ENCODE results near the gene POC1B.

Gene POC1B

DNA sequence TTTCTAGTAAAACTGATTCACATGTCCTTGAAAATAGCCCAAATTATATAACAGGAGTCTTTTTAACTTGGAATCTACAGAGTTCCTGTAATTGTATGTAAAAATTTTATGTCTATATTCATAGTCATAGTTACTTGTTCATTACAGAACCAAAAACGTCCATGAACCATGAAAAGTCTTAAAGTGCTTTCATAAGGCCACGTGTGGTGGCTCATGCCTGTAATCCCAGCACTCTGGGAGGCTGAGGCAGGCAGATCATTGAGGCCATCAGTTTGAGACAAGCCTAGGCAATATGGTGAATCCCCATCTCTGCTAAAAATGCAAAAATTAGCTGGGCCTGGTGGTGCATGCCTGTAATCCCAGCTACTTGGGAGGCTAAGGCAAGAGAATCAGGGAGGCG, 49.6 kb downstream of the POC1B start:
- H3K27ac ChIP-seq (ENCODE audit: low read depth, low read length), result no peak overlapping the region
- H3K27me3 ChIP-seq (ENCODE audit: insufficient read depth, low read length), result no peaks in the 10 kb centered on the region
- no peak overlapping the region for H3K4me3 ChIP-seq (ENCODE audit: low read depth, low read length)
- no peaks in the 10 kb centered on the region for H3K36me3 ChIP-seq (ENCODE audit: insufficient read depth, low read length)
- H3K79me2 ChIP-seq (ENCODE audit: control insufficient read depth, insufficient read depth, low read length, unreplicated experiment), result no peaks in the 10 kb centered on the region
- H3K4me1 ChIP-seq (ENCODE audit: control insufficient read depth, insufficient read depth, low read length, unreplicated experiment), result peaks cover 9% of the 10 kb centered on the region
- H2AFZ ChIP-seq (ENCODE audit: low read length, unreplicated experiment), result no peak overlapping the region

GRCh38 chr12:89475203-89475990, 50.5 kb downstream of the POC1B start:
- Histone ChIP-seq H3K4me3 (ENCODE audit: low read depth, low read length) (no peak overlapping the region), H3K27me3 (ENCODE audit: insufficient read depth, low read length) (no peaks in the 10 kb centered on the region), H3K27ac (ENCODE audit: low read depth, low read length) (no peak overlapping the region), H2AFZ (ENCODE audit: low read length, unreplicated experiment) (no peak overlapping the region), H3K79me2 (ENCODE audit: control insufficient read depth, insufficient read depth, low read length, unreplicated experiment) (no peaks in the 10 kb centered on the region), H3K4me1 (ENCODE audit: control insufficient read depth, insufficient read depth, low read length, unreplicated experiment) (peaks cover 9% of the 10 kb centered on the region), H3K36me3 (ENCODE audit: insufficient read depth, low read length) (no peaks in the 10 kb centered on the region)

DNA sequence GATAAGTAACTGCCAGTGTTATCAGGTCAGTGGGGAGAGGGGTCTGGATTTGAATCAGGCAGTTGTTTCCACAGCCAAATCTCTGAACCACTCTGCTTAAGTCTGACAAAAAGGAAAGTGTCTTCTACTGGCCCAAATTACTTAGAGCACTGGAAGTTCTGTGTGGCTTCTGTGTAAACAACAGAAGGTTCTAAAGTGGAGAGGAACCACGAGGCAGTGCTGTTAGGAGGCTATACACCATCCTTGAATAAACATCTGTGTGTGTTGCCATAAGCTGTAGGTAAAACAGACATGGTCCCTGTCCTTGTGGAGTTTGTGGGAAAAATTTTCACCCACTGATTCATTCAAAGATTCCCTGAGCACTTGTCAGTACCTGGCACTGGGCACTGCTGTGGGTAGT, 51.2 kb downstream of the POC1B start:
- Histone ChIP-seq H3K4me3 (ENCODE audit: low read depth, low read length) (no peak overlapping the region), H2AFZ (ENCODE audit: low read length, unreplicated experiment) (no peak overlapping the region), H3K4me1 (ENCODE audit: control insufficient read depth, insufficient read depth, low read length, unreplicated experiment) (peaks cover 11% of the 10 kb centered on the region), H3K27me3 (ENCODE audit: insufficient read depth, low read length) (no peaks in the 10 kb centered on the region), H3K79me2 (ENCODE audit: control insufficient read depth, insufficient read depth, low read length, unreplicated experiment) (no peaks in the 10 kb centered on the region), H3K27ac (ENCODE audit: low read depth, low read length) (no peak overlapping the region), H3K36me3 (ENCODE audit: insufficient read depth, low read length) (no peaks in the 10 kb centered on the region)

GRCh38 chr12:89472508-89472907, 53.3 kb downstream of the POC1B start:
- H3K79me2 ChIP-seq (ENCODE audit: control insufficient read depth, insufficient read depth, low read length, unreplicated experiment), result no peaks in the 10 kb centered on the region
- no peak overlapping the region for H3K4me3 ChIP-seq (ENCODE audit: low read depth, low read length)
- peak overlapping the region; percentile 27; the same call in 1 of the 2 replicates for H3K27ac ChIP-seq (ENCODE audit: low read depth, low read length)
- no peaks in the 10 kb centered on the region for H3K36me3 ChIP-seq (ENCODE audit: insufficient read depth, low read length)
- peaks cover 17% of the 10 kb centered on the region for H3K4me1 ChIP-seq (ENCODE audit: control insufficient read depth, insufficient read depth, low read length, unreplicated experiment)
- H2AFZ ChIP-seq (ENCODE audit: low read length, unreplicated experiment), result no peak overlapping the region
- no peaks in the 10 kb centered on the region for H3K27me3 ChIP-seq (ENCODE audit: insufficient read depth, low read length)

GRCh38 chr12:89470741-89471509, 54.9 kb downstream of the POC1B start:
- no peaks in the 10 kb centered on the region for H3K27me3 ChIP-seq (ENCODE audit: insufficient read depth, low read length)
- no peak overlapping the region for H3K27ac ChIP-seq (ENCODE audit: low read depth, low read length)
- no peak overlapping the region for H2AFZ ChIP-seq (ENCODE audit: low read length, unreplicated experiment)
- H3K4me3 ChIP-seq (ENCODE audit: low read depth, low read length), result no peak overlapping the region
- H3K79me2 ChIP-seq (ENCODE audit: control insufficient read depth, insufficient read depth, low read length, unreplicated experiment), result no peaks in the 10 kb centered on the region
- no peaks in the 10 kb centered on the region for H3K36me3 ChIP-seq (ENCODE audit: insufficient read depth, low read length)
- H3K4me1 ChIP-seq (ENCODE audit: control insufficient read depth, insufficient read depth, low read length, unreplicated experiment), result peaks cover 17% of the 10 kb centered on the region

- no peaks in the 10 kb centered on the region for H3K79me2 ChIP-seq (ENCODE audit: control insufficient read depth, insufficient read depth, low read length, unreplicated experiment)
- no peak overlapping the region for H3K4me3 ChIP-seq (ENCODE audit: low read depth, low read length)
- no peak overlapping the region for H2AFZ ChIP-seq (ENCODE audit: low read length, unreplicated experiment)
- H3K36me3 ChIP-seq (ENCODE audit: insufficient read depth, low read length), result no peaks in the 10 kb centered on the region
- H3K4me1 ChIP-seq (ENCODE audit: control insufficient read depth, insufficient read depth, low read length, unreplicated experiment), result peaks cover 21% of the 10 kb centered on the region
- H3K27me3 ChIP-seq (ENCODE audit: insufficient read depth, low read length), result no peaks in the 10 kb centered on the region
- H3K27ac ChIP-seq (ENCODE audit: low read depth, low read length), result peak overlapping the region; percentile 10; the same call in 1 of the 2 replicates
Measured at GRCh38 chr12:89469361-89469760, 56.5 kb downstream of the POC1B start.

GRCh38 chr12:89468648-89469326, 57.1 kb downstream of the POC1B start:
- no peak overlapping the region for H2AFZ ChIP-seq (ENCODE audit: low read length, unreplicated experiment)
- H3K27me3 ChIP-seq (ENCODE audit: insufficient read depth, low read length), result no peaks in the 10 kb centered on the region
- H3K4me1 ChIP-seq (ENCODE audit: control insufficient read depth, insufficient read depth, low read length, unreplicated experiment), result peaks cover 21% of the 10 kb centered on the region
- no peaks in the 10 kb centered on the region for H3K79me2 ChIP-seq (ENCODE audit: control insufficient read depth, insufficient read depth, low read length, unreplicated experiment)
- no peaks in the 10 kb centered on the region for H3K36me3 ChIP-seq (ENCODE audit: insufficient read depth, low read length)
- no peak overlapping the region for H3K4me3 ChIP-seq (ENCODE audit: low read depth, low read length)
- peak overlapping the region; percentile 10; the same call in 1 of the 2 replicates for H3K27ac ChIP-seq (ENCODE audit: low read depth, low read length)

DNA sequence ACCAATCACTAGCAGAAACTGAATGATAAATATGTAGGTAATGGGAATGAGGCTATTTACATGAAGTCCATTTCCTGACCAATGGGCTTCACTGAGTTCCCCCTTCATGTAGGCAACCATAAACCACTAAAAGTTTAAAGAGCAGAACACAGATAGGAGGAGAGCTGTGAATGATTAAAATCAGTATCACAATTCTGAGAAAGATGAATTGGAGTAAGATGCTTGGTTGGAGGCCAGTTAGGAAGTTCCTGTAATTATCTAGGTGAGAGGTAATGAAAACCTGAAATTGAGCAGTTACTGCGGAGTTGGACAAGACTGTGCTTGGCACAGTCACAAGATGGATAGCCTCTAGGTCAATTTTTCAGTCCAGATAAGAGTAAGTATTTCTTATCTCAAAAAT, 57.8 kb downstream of the POC1B start:
- Histone ChIP-seq H3K79me2 (ENCODE audit: control insufficient read depth, insufficient read depth, low read length, unreplicated experiment) (no peaks in the 10 kb centered on the region), H3K4me3 (ENCODE audit: low read depth, low read length) (no peak overlapping the region), H3K36me3 (ENCODE audit: insufficient read depth, low read length) (no peaks in the 10 kb centered on the region), H3K27ac (ENCODE audit: low read depth, low read length) (no peak overlapping the region), H3K4me1 (ENCODE audit: control insufficient read depth, insufficient read depth, low read length, unreplicated experiment) (peaks cover 19% of the 10 kb centered on the region), H3K27me3 (ENCODE audit: insufficient read depth, low read length) (no peaks in the 10 kb centered on the region), H2AFZ (ENCODE audit: low read length, unreplicated experiment) (no peak overlapping the region)

- Histone ChIP-seq H2AFZ (ENCODE audit: low read length, unreplicated experiment) (no peak overlapping the region), H3K27me3 (ENCODE audit: insufficient read depth, low read length) (no peaks in the 10 kb centered on the region), H3K36me3 (ENCODE audit: insufficient read depth, low read length) (no peaks in the 10 kb centered on the region), H3K4me1 (ENCODE audit: control insufficient read depth, insufficient read depth, low read length, unreplicated experiment) (peaks cover 27% of the 10 kb centered on the region), H3K4me3 (ENCODE audit: low read depth, low read length) (no peak overlapping the region), H3K27ac (ENCODE audit: low read depth, low read length) (no peak overlapping the region), H3K79me2 (ENCODE audit: control insufficient read depth, insufficient read depth, low read length, unreplicated experiment) (no peaks in the 10 kb centered on the region)
Measured at GRCh38 chr12:89464974-89465592, 60.8 kb downstream of the POC1B start.

All from ACC112 (cell line).